HEK293 (cell line): Measurements from ENCODE around the gene FAM118B.

Source experiments
- CTCF ChIA-PET: fragments of 350-600 bp; formaldehyde crosslinking; extraction: SDS; loops from one replicate; lab custom pipeline; 2021; ENCODE audit warnings: antibody characterized with exemption; lab: Yijun Ruan, JAX
- POLR2A ChIA-PET: fragments of 300-600 bp; formaldehyde crosslinking; extraction: SDS; loops from one replicate; lab custom pipeline; 2020; ENCODE audit warnings: antibody characterized with exemption, inconsistent platforms; lab: Yijun Ruan, JAX
- H3K27ac ChIP-seq: fragments of 200-500 bp; sonication (Bioruptor generic); 2 replicates; pipeline ENCODE4 v1.5.1; 2014; ENCODE audit warnings: low read depth, low read length, control low read depth, inconsistent platforms; ENCODE audit errors: extremely low read depth
- H3K36me3 ChIP-seq, 2 experiments: fragments of 200-500 bp in 1 of 2; sonication (Bioruptor generic) in 1 of 2; 1 replicate in 1 of 2; 2 replicates in 1 of 2; pipeline ENCODE4 v1.5.1; 2014 to 2017; ENCODE audit warnings: inconsistent platforms in 2 of 2, low read length in 2 of 2; ENCODE audit not compliant: control insufficient read depth in 2 of 2, insufficient read depth in 1 of 2
- H3K4me1 ChIP-seq: fragments of 200-500 bp; sonication (Bioruptor generic); 2 replicates; pipeline ENCODE4 v1.5.1; 2014; ENCODE audit warnings: mild to moderate bottlenecking, low read length, inconsistent platforms; ENCODE audit not compliant: control insufficient read depth, insufficient read depth
- H3K4me3 ChIP-seq: 2 replicates; pipeline ENCODE4 v1.5.1; 2011; ENCODE audit warnings: low read depth, mild to moderate bottlenecking, control low read depth, low read length, moderate library complexity
- H3K9me3 ChIP-seq: fragments of 200-500 bp; sonication (Bioruptor generic); 2 replicates; pipeline ENCODE4 v1.5.1; 2014; ENCODE audit warnings: low read depth, low read length, inconsistent platforms; ENCODE audit not compliant: control insufficient read depth, insufficient read depth
- EGR2 ChIP-seq: fragments of 450-650 bp; formaldehyde crosslinking; IDR thresholded peaks from 2 replicates; pipeline ENCODE4 v1.5.1; 2016; ENCODE audit warnings: low read depth, missing biosample characterization, missing genetic modification characterization
- KLF7 ChIP-seq: fragments of 450-650 bp; formaldehyde crosslinking; IDR thresholded peaks from 2 replicates; pipeline ENCODE4 v1.5.1; 2016; ENCODE audit warnings: missing biosample characterization, missing genetic modification characterization, borderline replicate concordance
- KLF8 ChIP-seq: fragments of 450-650 bp; formaldehyde crosslinking; IDR thresholded peaks from 2 replicates; pipeline ENCODE4 v1.5.1; 2016; ENCODE audit warnings: missing biosample characterization, missing genetic modification characterization
- SETDB1 ChIP-seq: IDR thresholded peaks from one replicate; pipeline ENCODE4 v1.6.1; 2017; ENCODE audit warnings: mild to moderate bottlenecking, low read length, moderate library complexity, mixed read lengths; ENCODE audit not compliant: insufficient read length
- SP7 ChIP-seq: fragments of 450-650 bp; formaldehyde crosslinking; IDR thresholded peaks from 2 replicates; pipeline ENCODE4 v1.5.1; 2016; ENCODE audit warnings: missing biosample characterization, missing genetic modification characterization
- ZBTB1 ChIP-seq: fragments of 450-650 bp; formaldehyde crosslinking; IDR thresholded peaks from 2 replicates; pipeline ENCODE4 v1.5.1; 2016; ENCODE audit warnings: missing biosample characterization, missing genetic modification characterization
- ZFHX2 ChIP-seq: fragments of 450-650 bp; formaldehyde crosslinking; conservative IDR thresholded peaks from 2 replicates; pipeline ENCODE4 v1.5.1; 2016; ENCODE audit warnings: missing biosample characterization, missing genetic modification characterization
- ZNF121 ChIP-seq: fragments of 450-650 bp; formaldehyde crosslinking; IDR thresholded peaks from 2 replicates; pipeline ENCODE4 v1.5.1; 2016; ENCODE audit warnings: missing biosample characterization, missing genetic modification characterization
- ZNF341 ChIP-seq: fragments of 450-650 bp; formaldehyde crosslinking; IDR thresholded peaks from 2 replicates; pipeline ENCODE4; 2016; ENCODE audit warnings: low read depth, missing biosample characterization, missing genetic modification characterization
- ZNF366 ChIP-seq: fragments of 450-650 bp; formaldehyde crosslinking; conservative IDR thresholded peaks from 2 replicates; pipeline ENCODE4 v1.5.1; 2016; ENCODE audit warnings: missing biosample characterization, missing genetic modification characterization
- ZNF394 ChIP-seq: fragments of 450-650 bp; formaldehyde crosslinking; IDR thresholded peaks from 2 replicates; pipeline ENCODE4 v1.5.1; 2016; ENCODE audit warnings: missing biosample characterization, missing genetic modification characterization, mild to moderate bottlenecking, moderate library complexity, borderline replicate concordance
- ZNF555 ChIP-seq: fragments of 450-650 bp; formaldehyde crosslinking; conservative IDR thresholded peaks from 2 replicates; pipeline ENCODE4 v1.5.1; 2017; ENCODE audit warnings: missing biosample characterization, mild to moderate bottlenecking, missing genetic modification characterization, inconsistent platforms
- ZNF561 ChIP-seq: fragments of 450-650 bp; IDR thresholded peaks from 2 replicates; pipeline ENCODE4 v1.5.1; 2018; ENCODE audit warnings: missing biosample characterization, missing genetic modification characterization, borderline replicate concordance
- ZNF585B ChIP-seq: fragments of 450-650 bp; formaldehyde crosslinking; IDR thresholded peaks from 2 replicates; pipeline ENCODE4 v1.5.1; 2016; ENCODE audit warnings: missing biosample characterization, missing genetic modification characterization
- ZNF664 ChIP-seq: fragments of 450-650 bp; formaldehyde crosslinking; IDR thresholded peaks from 2 replicates; pipeline ENCODE4 v1.5.1; 2016; ENCODE audit warnings: missing biosample characterization, missing genetic modification characterization
- ZNF670 ChIP-seq: fragments of 450-650 bp; formaldehyde crosslinking; IDR thresholded peaks from 2 replicates; pipeline ENCODE4 v1.5.1; 2016; ENCODE audit warnings: missing biosample characterization, missing genetic modification characterization, low read depth
- ZSCAN16 ChIP-seq: fragments of 450-650 bp; formaldehyde crosslinking; IDR thresholded peaks from 2 replicates; pipeline ENCODE4 v1.5.1; 2016; ENCODE audit warnings: missing biosample characterization, missing genetic modification characterization
- TF ChIP-seq, protein P1 (sequence below): fragments of 450-650 bp; formaldehyde crosslinking; IDR thresholded peaks from 2 replicates; pipeline ENCODE4 v1.5.1; 2016; ENCODE audit warnings: missing biosample characterization, missing genetic modification characterization
- TF ChIP-seq, protein P2 (sequence below): fragments of 450-650 bp; formaldehyde crosslinking; IDR thresholded peaks from 2 replicates; pipeline ENCODE4 v1.5.1; 2016; ENCODE audit warnings: missing biosample characterization, missing genetic modification characterization, low read depth
- TF ChIP-seq, protein P3 (sequence below): fragments of 450-650 bp; formaldehyde crosslinking; IDR thresholded peaks from 2 replicates; pipeline ENCODE4 v1.5.1; 2016; ENCODE audit warnings: missing biosample characterization, missing genetic modification characterization
- TF ChIP-seq, protein P4 (sequence below): fragments of 450-650 bp; formaldehyde crosslinking; IDR thresholded peaks from 2 replicates; pipeline ENCODE4 v1.5.1; 2016; ENCODE audit warnings: missing biosample characterization, missing genetic modification characterization
- TF ChIP-seq, protein P5 (sequence below): fragments of 450-650 bp; formaldehyde crosslinking; IDR thresholded peaks from 2 replicates; pipeline ENCODE4 v1.5.1; 2017; ENCODE audit warnings: missing biosample characterization, missing genetic modification characterization
- TF ChIP-seq, protein P6 (sequence below): fragments of 450-650 bp; formaldehyde crosslinking; IDR thresholded peaks from 2 replicates; pipeline ENCODE4 v1.5.1; 2016; ENCODE audit warnings: missing biosample characterization, missing genetic modification characterization

Gene FAM118B

DNA sequence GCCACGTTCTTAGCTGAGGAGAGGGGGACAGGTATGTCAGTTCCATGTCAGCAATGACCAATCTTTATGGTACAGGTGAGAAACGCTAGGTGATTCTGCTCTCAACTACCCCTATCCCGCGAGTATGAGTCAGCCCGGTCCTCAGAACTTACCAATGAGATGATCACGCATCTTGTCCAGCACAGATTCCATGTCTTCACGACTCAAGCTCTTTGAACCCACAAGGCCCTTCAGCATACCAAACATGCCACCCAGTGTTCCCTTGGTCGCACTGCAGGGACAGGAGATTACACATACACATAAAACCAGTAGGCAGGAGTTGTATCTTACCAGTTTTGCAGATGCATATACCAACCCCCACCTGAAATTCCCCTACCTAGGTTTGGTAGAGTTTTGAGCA, 54.2 kb downstream of the FAM118B start:
- POLR2A ChIA-PET, result no interaction called here
- H3K36me3 ChIP-seq, result peaks cover 9 to 71% of the 10 kb centered on the region in 2 experiments; a peak in 2 of 3 replicates

DNA sequence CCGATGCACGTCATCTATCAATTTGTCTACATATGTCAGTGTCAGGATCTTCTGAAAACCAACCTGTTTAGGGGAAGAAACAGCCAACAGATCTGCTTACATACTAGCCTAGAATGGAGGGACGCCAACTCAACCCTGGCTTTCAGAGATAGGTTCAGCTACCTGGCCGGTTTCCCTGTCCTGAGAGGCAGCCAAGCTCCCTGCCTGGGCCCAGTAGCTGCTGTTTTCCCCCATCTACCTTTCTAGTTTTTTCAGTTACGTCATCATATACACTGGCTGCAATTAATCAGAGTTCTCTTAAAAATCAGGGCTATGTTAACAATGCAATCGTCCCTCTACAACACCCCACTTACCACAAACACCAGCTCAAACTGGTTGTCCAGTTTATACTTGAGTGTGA, 56.1 kb downstream of the FAM118B start:
- H3K36me3 ChIP-seq, result peaks cover 4 to 64% of the 10 kb centered on the region in 2 experiments; a peak in 2 of 3 replicates
- H3K4me1 ChIP-seq, result no peaks in the 10 kb centered on the region
- TF ChIP-seq ZNF555 (tag by site-specific recombination), result no peak
- TF ChIP-seq, protein P1, sequence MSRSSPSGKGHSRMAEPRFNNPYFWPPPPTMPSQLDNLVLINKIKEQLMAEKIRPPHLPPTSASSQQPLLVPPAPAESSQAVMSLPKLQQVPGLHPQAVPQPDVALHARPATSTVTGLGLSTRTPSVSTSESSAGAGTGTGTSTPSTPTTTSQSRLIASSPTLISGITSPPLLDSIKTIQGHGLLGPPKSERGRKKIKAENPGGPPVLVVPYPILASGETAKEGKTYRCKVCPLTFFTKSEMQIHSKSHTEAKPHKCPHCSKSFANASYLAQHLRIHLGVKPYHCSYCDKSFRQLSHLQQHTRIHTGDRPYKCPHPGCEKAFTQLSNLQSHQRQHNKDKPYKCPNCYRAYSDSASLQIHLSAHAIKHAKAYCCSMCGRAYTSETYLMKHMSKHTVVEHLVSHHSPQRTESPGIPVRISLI, result no peak
- TF ChIP-seq, protein P2, sequence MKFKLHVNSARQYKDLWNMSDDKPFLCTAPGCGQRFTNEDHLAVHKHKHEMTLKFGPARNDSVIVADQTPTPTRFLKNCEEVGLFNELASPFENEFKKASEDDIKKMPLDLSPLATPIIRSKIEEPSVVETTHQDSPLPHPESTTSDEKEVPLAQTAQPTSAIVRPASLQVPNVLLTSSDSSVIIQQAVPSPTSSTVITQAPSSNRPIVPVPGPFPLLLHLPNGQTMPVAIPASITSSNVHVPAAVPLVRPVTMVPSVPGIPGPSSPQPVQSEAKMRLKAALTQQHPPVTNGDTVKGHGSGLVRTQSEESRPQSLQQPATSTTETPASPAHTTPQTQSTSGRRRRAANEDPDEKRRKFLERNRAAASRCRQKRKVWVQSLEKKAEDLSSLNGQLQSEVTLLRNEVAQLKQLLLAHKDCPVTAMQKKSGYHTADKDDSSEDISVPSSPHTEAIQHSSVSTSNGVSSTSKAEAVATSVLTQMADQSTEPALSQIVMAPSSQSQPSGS (tag by site-specific recombination), result 0 out of 2 replicates have a peak, but pooled peaks have one; percentile 21
- POLR2A ChIA-PET, result interaction anchor here (1.4 kb wide), 1 partner anchor 87 kb away, joined by 4 read pairs; no protein-coding TSS in a partner anchor
- H3K27ac ChIP-seq, result no peak overlapping the region; the same call in 1 of the 2 replicates
- peak overlapping the region; percentile 94 for H3K4me3 ChIP-seq
- CTCF ChIA-PET, result interaction anchor here (0.7 kb wide), 1 partner anchor 344 kb away, joined by 4 read pairs; no protein-coding TSS in a partner anchor
- H3K9me3 ChIP-seq, result no peaks in the 10 kb centered on the region

More for the DNA sequence above, 54.2 kb downstream of the FAM118B start:
- TF ChIP-seq ZNF121 (tag by site-specific recombination) (no peak), ZSCAN16 (tag by site-specific recombination) (no peak)
- TF ChIP-seq, protein P3, sequence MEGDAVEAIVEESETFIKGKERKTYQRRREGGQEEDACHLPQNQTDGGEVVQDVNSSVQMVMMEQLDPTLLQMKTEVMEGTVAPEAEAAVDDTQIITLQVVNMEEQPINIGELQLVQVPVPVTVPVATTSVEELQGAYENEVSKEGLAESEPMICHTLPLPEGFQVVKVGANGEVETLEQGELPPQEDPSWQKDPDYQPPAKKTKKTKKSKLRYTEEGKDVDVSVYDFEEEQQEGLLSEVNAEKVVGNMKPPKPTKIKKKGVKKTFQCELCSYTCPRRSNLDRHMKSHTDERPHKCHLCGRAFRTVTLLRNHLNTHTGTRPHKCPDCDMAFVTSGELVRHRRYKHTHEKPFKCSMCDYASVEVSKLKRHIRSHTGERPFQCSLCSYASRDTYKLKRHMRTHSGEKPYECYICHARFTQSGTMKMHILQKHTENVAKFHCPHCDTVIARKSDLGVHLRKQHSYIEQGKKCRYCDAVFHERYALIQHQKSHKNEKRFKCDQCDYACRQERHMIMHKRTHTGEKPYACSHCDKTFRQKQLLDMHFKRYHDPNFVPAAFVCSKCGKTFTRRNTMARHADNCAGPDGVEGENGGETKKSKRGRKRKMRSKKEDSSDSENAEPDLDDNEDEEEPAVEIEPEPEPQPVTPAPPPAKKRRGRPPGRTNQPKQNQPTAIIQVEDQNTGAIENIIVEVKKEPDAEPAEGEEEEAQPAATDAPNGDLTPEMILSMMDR (tag by site-specific recombination), result 0 out of 2 replicates have a peak, but pooled peaks have one; percentile 39
- no peak overlapping the region for H3K27ac ChIP-seq
- H3K9me3 ChIP-seq, result no peaks in the 10 kb centered on the region
- CTCF ChIA-PET, result interaction anchor here (1.6 kb wide), 1 partner anchor 72 kb away, joined by 3 read pairs; no protein-coding TSS in a partner anchor
- H3K4me3 ChIP-seq, result no peak overlapping the region
- H3K4me1 ChIP-seq, result no peaks in the 10 kb centered on the region

DNA sequence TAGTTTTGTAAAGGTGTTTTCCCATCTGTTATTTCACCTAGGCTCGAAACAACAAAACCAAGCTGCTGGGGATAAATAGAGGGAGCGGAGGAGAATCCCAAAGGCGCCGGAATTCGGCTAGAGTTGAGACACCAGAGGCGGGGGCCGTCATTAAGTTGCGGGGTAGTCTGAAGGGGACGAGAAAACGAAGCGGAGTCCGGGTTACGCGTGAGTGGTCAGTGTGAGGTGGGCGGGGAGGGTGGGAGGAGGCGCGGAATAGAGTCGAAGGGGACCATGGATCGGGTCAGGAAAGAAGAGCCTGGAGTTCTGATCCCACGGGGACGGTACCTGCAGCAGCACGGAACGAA, 56.8 kb downstream of the FAM118B start:
- CTCF ChIA-PET, result no interaction called here
- no peaks in the 10 kb centered on the region for H3K9me3 ChIP-seq
- peaks cover 4 to 64% of the 10 kb centered on the region in 2 experiments; a peak in 2 of 3 replicates for H3K36me3 ChIP-seq
- POLR2A ChIA-PET, result interaction anchor here (0.7 to 4.4 kb wide), 10 partner anchors 10 to 87 kb away, joined by 3 to 24 read pairs (median 4); partner anchors contain the start of genes DCPS, FAM118B, RPUSD4 and TIRAP
- H3K4me1 ChIP-seq, result no peaks in the 10 kb centered on the region
- peak overlapping the region; percentile 94 for H3K4me3 ChIP-seq
- H3K27ac ChIP-seq, result peak overlapping the region; percentile 65; the same call in 1 of the 2 replicates
- no peak for TF ChIP-seq ZNF670
- no peak for TF ChIP-seq ZNF561 (tag by site-specific recombination)
- no peak for TF ChIP-seq ZNF366 (tag by site-specific recombination)
- TF ChIP-seq KLF8, result no peak
- TF ChIP-seq, protein P4, sequence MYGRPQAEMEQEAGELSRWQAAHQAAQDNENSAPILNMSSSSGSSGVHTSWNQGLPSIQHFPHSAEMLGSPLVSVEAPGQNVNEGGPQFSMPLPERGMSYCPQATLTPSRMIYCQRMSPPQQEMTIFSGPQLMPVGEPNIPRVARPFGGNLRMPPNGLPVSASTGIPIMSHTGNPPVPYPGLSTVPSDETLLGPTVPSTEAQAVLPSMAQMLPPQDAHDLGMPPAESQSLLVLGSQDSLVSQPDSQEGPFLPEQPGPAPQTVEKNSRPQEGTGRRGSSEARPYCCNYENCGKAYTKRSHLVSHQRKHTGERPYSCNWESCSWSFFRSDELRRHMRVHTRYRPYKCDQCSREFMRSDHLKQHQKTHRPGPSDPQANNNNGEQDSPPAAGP (tag by site-specific recombination), result no peak
- TF ChIP-seq, protein P5, sequence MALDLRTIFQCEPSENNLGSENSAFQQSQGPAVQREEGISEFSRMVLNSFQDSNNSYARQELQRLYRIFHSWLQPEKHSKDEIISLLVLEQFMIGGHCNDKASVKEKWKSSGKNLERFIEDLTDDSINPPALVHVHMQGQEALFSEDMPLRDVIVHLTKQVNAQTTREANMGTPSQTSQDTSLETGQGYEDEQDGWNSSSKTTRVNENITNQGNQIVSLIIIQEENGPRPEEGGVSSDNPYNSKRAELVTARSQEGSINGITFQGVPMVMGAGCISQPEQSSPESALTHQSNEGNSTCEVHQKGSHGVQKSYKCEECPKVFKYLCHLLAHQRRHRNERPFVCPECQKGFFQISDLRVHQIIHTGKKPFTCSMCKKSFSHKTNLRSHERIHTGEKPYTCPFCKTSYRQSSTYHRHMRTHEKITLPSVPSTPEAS (tag by site-specific recombination), result no peak
- no peak for TF ChIP-seq ZNF394
- peak; percentile 66 for TF ChIP-seq EGR2 (tag by site-specific recombination)
- no peak for TF ChIP-seq SETDB1
- no peak for TF ChIP-seq KLF7 (tag by site-specific recombination)
- no peak for TF ChIP-seq ZBTB1 (tag by site-specific recombination)
- no peak for TF ChIP-seq ZNF341 (tag by site-specific recombination)
- no peak for TF ChIP-seq ZNF664 (tag by site-specific recombination)
- TF ChIP-seq ZFHX2 (tag by site-specific recombination), result peak; percentile 71
- TF ChIP-seq SP7, result no peak
- TF ChIP-seq ZNF585B, result no peak
- TF ChIP-seq, protein P6, sequence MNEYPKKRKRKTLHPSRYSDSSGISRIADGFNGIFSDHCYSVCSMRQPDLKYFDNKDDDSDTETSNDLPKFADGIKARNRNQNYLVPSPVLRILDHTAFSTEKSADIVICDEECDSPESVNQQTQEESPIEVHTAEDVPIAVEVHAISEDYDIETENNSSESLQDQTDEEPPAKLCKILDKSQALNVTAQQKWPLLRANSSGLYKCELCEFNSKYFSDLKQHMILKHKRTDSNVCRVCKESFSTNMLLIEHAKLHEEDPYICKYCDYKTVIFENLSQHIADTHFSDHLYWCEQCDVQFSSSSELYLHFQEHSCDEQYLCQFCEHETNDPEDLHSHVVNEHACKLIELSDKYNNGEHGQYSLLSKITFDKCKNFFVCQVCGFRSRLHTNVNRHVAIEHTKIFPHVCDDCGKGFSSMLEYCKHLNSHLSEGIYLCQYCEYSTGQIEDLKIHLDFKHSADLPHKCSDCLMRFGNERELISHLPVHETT (tag by site-specific recombination), result no peak
